Neural crest cell (in vitro differentiated cells): ENCODE results near the gene CNTNAP4. TPM values are rescaled to one million over a fixed set of nuclear protein-coding genes. Genes with fewer than 3 reads are reported as not detected.

ENCODE experiments used
- DNase-seq: peaks from one replicate; pipeline ENCODE4 v3.0.0; 2021; ENCODE audit warnings: low read depth, mixed read lengths, low spot score
- H3K27ac Mint-ChIP-seq: one replicate; pipeline ENCODE4 v1.8.0; 2021; ENCODE audit warnings: mild to moderate bottlenecking, mixed read lengths; ENCODE audit not compliant: unreplicated experiment
- H3K27me3 Mint-ChIP-seq: 2 replicates; pipeline ENCODE4 v1.8.0; 2021; ENCODE audit warnings: low read depth, mild to moderate bottlenecking, mixed read lengths
- H3K36me3 Mint-ChIP-seq: 2 replicates; pipeline ENCODE4 v1.8.0; 2021; ENCODE audit warnings: low read depth, mild to moderate bottlenecking, mixed read lengths
- H3K4me1 Mint-ChIP-seq: 2 replicates; pipeline ENCODE4 v1.8.0; 2021; ENCODE audit warnings: mixed read lengths
- H3K4me3 Mint-ChIP-seq: one replicate; pipeline ENCODE4 v1.8.0; 2021; ENCODE audit warnings: mild to moderate bottlenecking, mixed read lengths
- H3K9me3 Mint-ChIP-seq: 2 replicates; pipeline ENCODE4 v1.8.0; 2021; ENCODE audit warnings: mixed read lengths
- total RNA-seq: library from RNA; stranded (reverse); gene quantifications from 2 replicates; pipeline ENCODE4 v1.2.1, GENCODE V29; 2021
- TF ChIP-seq, protein P1 (sequence below): fragments of 200-600 bp; sonication (generic); conservative IDR thresholded peaks from 2 replicates; pipeline ENCODE4 v1.5.0; 2021; ENCODE audit warnings: antibody characterized with exemption, mild to moderate bottlenecking

CNTNAP4 gene
- total RNA-seq, 1 donor from 2014 or later: 0.07 TPM

GRCh38 chr16:76390476-76390875, 113.3 kb downstream of the CNTNAP4 start:
- no peak overlapping the region for H3K27ac Mint-ChIP-seq
- H3K9me3 Mint-ChIP-seq: no peaks in the 10 kb centered on the region
- no peaks in the 10 kb centered on the region for H3K36me3 Mint-ChIP-seq
- DNase-seq: no peak
- TF ChIP-seq, protein P1, sequence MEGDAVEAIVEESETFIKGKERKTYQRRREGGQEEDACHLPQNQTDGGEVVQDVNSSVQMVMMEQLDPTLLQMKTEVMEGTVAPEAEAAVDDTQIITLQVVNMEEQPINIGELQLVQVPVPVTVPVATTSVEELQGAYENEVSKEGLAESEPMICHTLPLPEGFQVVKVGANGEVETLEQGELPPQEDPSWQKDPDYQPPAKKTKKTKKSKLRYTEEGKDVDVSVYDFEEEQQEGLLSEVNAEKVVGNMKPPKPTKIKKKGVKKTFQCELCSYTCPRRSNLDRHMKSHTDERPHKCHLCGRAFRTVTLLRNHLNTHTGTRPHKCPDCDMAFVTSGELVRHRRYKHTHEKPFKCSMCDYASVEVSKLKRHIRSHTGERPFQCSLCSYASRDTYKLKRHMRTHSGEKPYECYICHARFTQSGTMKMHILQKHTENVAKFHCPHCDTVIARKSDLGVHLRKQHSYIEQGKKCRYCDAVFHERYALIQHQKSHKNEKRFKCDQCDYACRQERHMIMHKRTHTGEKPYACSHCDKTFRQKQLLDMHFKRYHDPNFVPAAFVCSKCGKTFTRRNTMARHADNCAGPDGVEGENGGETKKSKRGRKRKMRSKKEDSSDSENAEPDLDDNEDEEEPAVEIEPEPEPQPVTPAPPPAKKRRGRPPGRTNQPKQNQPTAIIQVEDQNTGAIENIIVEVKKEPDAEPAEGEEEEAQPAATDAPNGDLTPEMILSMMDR: no peak
- H3K27me3 Mint-ChIP-seq: no peaks in the 10 kb centered on the region
- no peaks in the 10 kb centered on the region for H3K4me1 Mint-ChIP-seq
- no peak overlapping the region for H3K4me3 Mint-ChIP-seq

- Mint-ChIP-seq H3K36me3 (no peaks in the 10 kb centered on the region), H3K9me3 (peaks cover 2% of the 10 kb centered on the region), H3K27me3 (no peaks in the 10 kb centered on the region), H3K27ac (no peak overlapping the region), H3K4me1 (no peaks in the 10 kb centered on the region), H3K4me3 (no peak overlapping the region)
- TF ChIP-seq, protein P1: no peak
- no peak for DNase-seq
Measured at GRCh38 chr16:76396977-76397376, 119.8 kb downstream of the CNTNAP4 start.

GRCh38 chr16:76409706-76410105, 132.5 kb downstream of the CNTNAP4 start:
- Mint-ChIP-seq H3K4me1 (no peaks in the 10 kb centered on the region), H3K36me3 (no peaks in the 10 kb centered on the region), H3K27ac (no peak overlapping the region), H3K27me3 (no peaks in the 10 kb centered on the region), H3K9me3 (peaks cover 3% of the 10 kb centered on the region), H3K4me3 (no peak overlapping the region)
- no peak for DNase-seq
- TF ChIP-seq, protein P1: no peak

GRCh38 chr16:76421571-76421970, 144.4 kb downstream of the CNTNAP4 start:
- TF ChIP-seq, protein P1: no peak
- H3K27ac Mint-ChIP-seq: no peak overlapping the region
- H3K36me3 Mint-ChIP-seq: no peaks in the 10 kb centered on the region
- no peak overlapping the region for H3K4me3 Mint-ChIP-seq
- peaks cover 4% of the 10 kb centered on the region for H3K9me3 Mint-ChIP-seq
- H3K27me3 Mint-ChIP-seq: no peaks in the 10 kb centered on the region
- DNase-seq: no peak
- H3K4me1 Mint-ChIP-seq: no peaks in the 10 kb centered on the region

DNA sequence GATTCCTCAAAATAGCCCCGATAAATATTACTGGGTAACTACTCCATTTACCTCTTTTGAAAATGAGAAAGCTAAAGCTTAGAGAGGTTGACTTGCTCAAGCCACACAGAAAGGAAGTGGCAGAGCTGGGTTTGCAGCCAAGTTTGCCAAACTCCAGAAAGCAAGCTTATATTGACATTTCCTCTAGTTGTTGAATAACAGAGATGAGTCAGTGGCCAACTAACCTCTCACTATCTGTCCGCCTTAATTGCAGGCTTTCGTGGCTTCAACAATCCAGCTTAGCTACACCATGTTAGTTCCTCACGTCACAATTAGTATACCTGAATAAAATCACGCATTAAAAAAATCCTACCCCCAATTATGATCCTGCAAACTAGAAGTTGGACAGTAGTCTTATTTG, 151.7 kb downstream of the CNTNAP4 start:
- no peaks in the 10 kb centered on the region for H3K4me1 Mint-ChIP-seq
- peaks cover 14% of the 10 kb centered on the region for H3K27me3 Mint-ChIP-seq
- TF ChIP-seq, protein P1: no peak
- DNase-seq: no peak
- H3K36me3 Mint-ChIP-seq: no peaks in the 10 kb centered on the region
- no peaks in the 10 kb centered on the region for H3K9me3 Mint-ChIP-seq
- H3K27ac Mint-ChIP-seq: no peak overlapping the region
- no peak overlapping the region for H3K4me3 Mint-ChIP-seq

- Mint-ChIP-seq H3K4me3 (no peak overlapping the region), H3K36me3 (no peaks in the 10 kb centered on the region), H3K9me3 (peaks cover 2% of the 10 kb centered on the region), H3K4me1 (peaks cover 22% of the 10 kb centered on the region), H3K27me3 (no peaks in the 10 kb centered on the region), H3K27ac (no peak overlapping the region)
- DNase-seq: no peak
- TF ChIP-seq, protein P1: no peak
Measured at GRCh38 chr16:76441391-76441790, 164.2 kb downstream of the CNTNAP4 start.
